CD4-positive, alpha-beta T cell treated with Interleukin-15 for 1 hour (primary cell): ENCODE measurements around the gene PKD1L1.

ENCODE experiments used
- DNase-seq: peaks from one replicate; pipeline ENCODE4 v3.0.0-alpha.2; 2020

Gene PKD1L1

GRCh38 chr7:47725031-47725780 lies 223.1 kb downstream of the PKD1L1 start:
- DNase-seq = peak; percentile 55
